ENCODE measurements around the gene MRPL51. TPM values are rescaled to one million over a fixed set of nuclear protein-coding genes. Genes with fewer than 3 reads are reported as not detected.

The MRPL51 gene
- total RNA-seq, 1 experiment from 2014 or later: 456 TPM

- Histone ChIP-seq H3F3A (ENCODE audit: insufficient read depth, low read depth) (peaks cover 6% of the 10 kb centered on the region; the same call in 1 of the 2 replicates), H2AFZ (no peak overlapping the region), H3K9me2 (ENCODE audit: insufficient read depth) (no peaks in the 10 kb centered on the region), H3K4me3 (no peak overlapping the region), H3K4me1 (replicated peaks; ENCODE audit: insufficient read depth) (peaks cover 5% of the 10 kb centered on the region), H3K36me3 (ENCODE audit: low read depth) (no peaks in the 10 kb centered on the region), H3K79me2 (ENCODE audit: low read depth) (no peaks in the 10 kb centered on the region; the same call in 1 of the 2 replicates), H3K4me2 (no peak overlapping the region), H3K27ac (no peak overlapping the region), H3K27me3 (ENCODE audit: insufficient read depth, low read depth) (no peaks in the 10 kb centered on the region), H4K20me1 (ENCODE audit: insufficient read depth) (no peaks in the 10 kb centered on the region), H3K9me3 (ENCODE audit: insufficient read depth, low read depth) (no peaks in the 10 kb centered on the region)
- intact Hi-C loops (cut with micrococcal nuclease; ENCODE audit: unreplicated experiment): loop anchor here (2.0 kb wide), 3 partner anchors 180 to 476 kb away; no protein-coding TSS in a partner anchor
- ChIA-PET CTCF (interaction anchor here (0.5 to 2.1 kb wide), 11 partner anchors 40 to 269 kb away, joined by 3 to 24 read pairs (median 6); no protein-coding TSS in a partner anchor), POLR2A (ENCODE audit: unreplicated experiment) (interaction anchor here (1.5 kb wide), 1 partner anchor 94 kb away, joined by 4 read pairs; no protein-coding TSS in a partner anchor)
- TF ChIP-seq CTCF (conservative IDR thresholded peaks at IDR 0.05) (no peak), EZH2 (IDR thresholded peaks at IDR 0.05; ENCODE audit: low read depth) (no peak)
- DNase-seq: no peak
- no TSS peak for BruUV-seq (replicated peaks)
Observed at GRCh38 chr12:6464531-6464930, 28.5 kb downstream of the MRPL51 start.

- Histone ChIP-seq H3K36me3 (ENCODE audit: low read depth) (no peaks in the 10 kb centered on the region), H2AFZ (no peak overlapping the region), H3K27ac (no peak overlapping the region), H3K27me3 (ENCODE audit: insufficient read depth, low read depth) (no peaks in the 10 kb centered on the region), H3F3A (ENCODE audit: insufficient read depth, low read depth) (peaks cover 1% of the 10 kb centered on the region; the same call in 1 of the 2 replicates), H4K20me1 (ENCODE audit: insufficient read depth) (no peaks in the 10 kb centered on the region), H3K9me2 (ENCODE audit: insufficient read depth) (no peaks in the 10 kb centered on the region), H3K4me3 (no peak overlapping the region), H3K4me2 (no peak overlapping the region), H3K4me1 (replicated peaks; ENCODE audit: insufficient read depth) (no peaks in the 10 kb centered on the region), H3K79me2 (ENCODE audit: low read depth) (no peaks in the 10 kb centered on the region), H3K9me3 (ENCODE audit: insufficient read depth, low read depth) (no peaks in the 10 kb centered on the region)
- ChIA-PET CTCF (interaction anchor here (0.5 to 0.9 kb wide), 3 partner anchors 28 to 40 kb away, joined by 5 read pairs; no protein-coding TSS in a partner anchor), POLR2A (ENCODE audit: unreplicated experiment) (interaction anchor here (0.5 to 0.7 kb wide), 3 partner anchors 93 to 558 kb away, joined by 5 to 6 read pairs (median 5); no protein-coding TSS in a partner anchor)
- TF ChIP-seq EZH2 (IDR thresholded peaks at IDR 0.05; ENCODE audit: low read depth): no peak
- no peak for TF ChIP-seq CTCF (conservative IDR thresholded peaks at IDR 0.05)
- no peak for DNase-seq
- intact Hi-C loops (cut with micrococcal nuclease; ENCODE audit: unreplicated experiment): loop anchor here (2.0 kb wide), 3 partner anchors 179 to 475 kb away; no protein-coding TSS in a partner anchor
- no TSS peak for BruUV-seq (replicated peaks)
Observed at GRCh38 chr12:6463858-6464257, 29.2 kb downstream of the MRPL51 start.

GRCh38 chr12:6463216-6463615, 29.8 kb downstream of the MRPL51 start:
- no peaks in the 10 kb centered on the region for H3K36me3 ChIP-seq (ENCODE audit: low read depth)
- no peaks in the 10 kb centered on the region for H3K4me1 ChIP-seq (replicated peaks; ENCODE audit: insufficient read depth)
- ChIA-PET CTCF (interaction anchor here (0.9 kb wide), 1 partner anchor 40 kb away, joined by 5 read pairs; no protein-coding TSS in a partner anchor), POLR2A (ENCODE audit: unreplicated experiment) (interaction anchor here (0.7 kb wide), 1 partner anchor 558 kb away, joined by 5 read pairs; no protein-coding TSS in a partner anchor)
- H3K79me2 ChIP-seq (ENCODE audit: low read depth): no peaks in the 10 kb centered on the region
- H3K4me3 ChIP-seq: no peak overlapping the region
- no peak for TF ChIP-seq EZH2 (IDR thresholded peaks at IDR 0.05; ENCODE audit: low read depth)
- TF ChIP-seq CTCF (conservative IDR thresholded peaks at IDR 0.05): no peak
- intact Hi-C loops (cut with micrococcal nuclease; ENCODE audit: unreplicated experiment): no loop called here
- no peaks in the 10 kb centered on the region; the same call in 1 of the 2 replicates for H3F3A ChIP-seq (ENCODE audit: insufficient read depth, low read depth)
- H3K9me2 ChIP-seq (ENCODE audit: insufficient read depth): no peaks in the 10 kb centered on the region
- BruUV-seq (replicated peaks): no TSS peak
- no peak overlapping the region for H2AFZ ChIP-seq
- no peak overlapping the region for H3K27ac ChIP-seq
- no peaks in the 10 kb centered on the region for H4K20me1 ChIP-seq (ENCODE audit: insufficient read depth)
- H3K4me2 ChIP-seq: no peak overlapping the region
- no peak for DNase-seq
- no peaks in the 10 kb centered on the region for H3K9me3 ChIP-seq (ENCODE audit: insufficient read depth, low read depth)
- no peaks in the 10 kb centered on the region for H3K27me3 ChIP-seq (ENCODE audit: insufficient read depth, low read depth)

Data from PC-9 (cell line).